T-helper 1 cell treated with Interleukin-12 subunit alpha and Interleukin-12 subunit beta and Interleukin-4 antibody, amounts not matched to agents 30 ng/mL and 1 ng/mL, for 36 hours (primary cell): ENCODE results near the gene CTCF. TPM values are rescaled to one million over a fixed set of nuclear protein-coding genes. Genes with fewer than 3 reads are reported as not detected.

Source experiments
- intact Hi-C: fragments of 100-400 bp; cut with micrococcal nuclease; formaldehyde crosslinking; loops from one replicate; pipeline ENCODE4 v1.15.1; 2024
- total RNA-seq: library from RNA; stranded (reverse); gene quantifications from 2 replicates; pipeline ENCODE4 v1.2.3, GENCODE V29; 2022

Gene CTCF
- total RNA-seq, 1 donor from 2014 or later: 75.3 TPM

DNA sequence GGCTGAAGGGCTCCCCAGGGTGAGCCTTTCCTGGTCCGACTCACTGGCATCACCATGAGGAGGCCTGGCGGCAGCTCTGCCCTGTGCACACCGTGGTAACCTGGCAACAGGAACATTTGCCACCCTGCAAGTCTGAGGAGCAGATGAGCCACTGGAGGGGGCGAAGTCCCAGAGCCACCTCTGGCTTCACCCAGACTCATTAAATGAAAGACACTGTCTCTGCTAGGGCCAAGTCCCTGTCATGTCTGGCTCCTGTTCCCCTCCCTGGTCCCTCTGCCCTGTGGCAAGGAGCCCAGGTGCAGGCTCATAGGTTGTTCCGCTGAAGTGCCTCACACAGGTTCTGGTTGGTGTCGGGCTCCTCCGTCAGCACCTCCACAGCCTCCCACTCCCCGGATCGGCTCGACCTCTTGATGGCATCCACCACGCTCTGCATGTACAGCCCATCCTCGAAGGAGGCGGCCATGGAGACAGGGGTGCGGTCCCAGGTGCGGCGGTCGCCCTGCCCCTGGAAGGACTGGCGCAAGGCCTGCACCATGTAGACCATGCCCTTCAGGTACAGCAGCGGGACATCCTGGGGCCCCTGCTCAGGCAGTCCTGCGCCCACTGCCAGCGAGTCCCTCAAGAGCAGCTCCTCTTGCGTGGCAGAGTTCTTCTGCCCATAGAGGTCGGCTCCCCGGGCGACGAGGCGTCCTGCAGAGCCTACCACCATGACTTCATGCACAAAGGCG is 112.7 kb downstream of the CTCF start:
- intact Hi-C loops: no loop called here

DNA sequence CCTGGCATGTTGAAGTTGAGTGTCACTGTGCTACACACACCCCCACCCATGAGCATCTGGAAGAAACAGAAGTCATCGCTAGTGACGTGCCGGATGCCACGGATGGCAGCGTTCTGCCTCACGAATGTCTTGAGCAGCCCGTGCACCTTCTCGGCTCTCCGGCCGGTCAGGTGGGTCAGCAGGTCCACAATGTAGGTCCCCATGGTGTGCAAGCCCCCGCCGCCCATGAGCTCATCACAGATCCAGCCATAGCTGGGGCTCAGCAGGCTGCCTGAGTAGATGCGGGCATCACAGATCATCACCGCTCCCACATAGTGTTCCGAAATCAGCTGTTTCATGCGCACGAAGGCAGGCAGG is 113.2 kb downstream of the CTCF start:
- intact Hi-C loops: no loop called here

DNA sequence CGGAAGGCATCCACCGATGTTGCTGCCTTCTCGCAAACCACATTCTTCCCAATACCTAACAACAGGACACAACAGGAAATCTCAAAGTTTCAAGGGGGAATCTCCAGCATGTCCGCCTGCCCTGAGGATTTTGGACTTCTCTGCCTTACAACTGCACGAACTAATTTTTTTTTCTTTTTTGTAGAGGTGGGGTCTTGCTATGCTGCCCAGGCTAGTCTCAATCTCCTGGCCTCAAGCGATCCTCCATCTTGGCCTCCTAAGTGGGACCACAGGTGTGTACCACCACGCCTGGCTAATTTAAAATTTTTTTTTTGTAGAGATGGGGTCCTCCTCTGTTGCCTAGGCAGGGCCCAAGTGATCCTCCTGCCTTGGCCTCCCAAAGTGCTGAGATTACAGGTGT is 113.7 kb downstream of the CTCF start:
- intact Hi-C loops: no loop called here

DNA sequence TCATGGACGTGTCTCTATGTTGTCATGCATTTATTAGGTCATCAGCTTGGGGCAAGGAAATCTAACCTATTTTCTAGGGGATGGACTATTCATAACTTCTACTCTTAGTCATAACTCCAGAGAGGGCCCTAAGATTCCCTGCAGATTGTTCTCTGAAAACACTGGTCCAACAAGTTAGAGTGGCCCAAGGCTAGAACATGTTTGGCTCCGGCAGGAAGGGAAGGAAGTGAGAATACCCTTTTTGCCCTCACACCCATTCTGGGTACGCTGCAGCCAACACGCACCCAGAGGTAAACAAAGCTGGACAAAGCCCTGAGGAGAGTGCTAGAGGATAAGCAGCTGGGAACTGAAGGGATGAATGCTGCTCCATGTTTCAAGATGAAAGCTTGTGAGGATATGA is 114.2 kb downstream of the CTCF start:
- intact Hi-C loops: no loop called here

GRCh38 chr16:67676939-67677338 is 114.6 kb downstream of the CTCF start:
- intact Hi-C loops: no loop called here

GRCh38 chr16:67677712-67678111 is 115.4 kb downstream of the CTCF start:
- intact Hi-C loops: no loop called here

- intact Hi-C loops: no loop called here
Observed at GRCh38 chr16:67678354-67679023, 116.2 kb downstream of the CTCF start.

- intact Hi-C loops: no loop called here
Observed at GRCh38 chr16:67679935-67680897, 117.9 kb downstream of the CTCF start.

DNA sequence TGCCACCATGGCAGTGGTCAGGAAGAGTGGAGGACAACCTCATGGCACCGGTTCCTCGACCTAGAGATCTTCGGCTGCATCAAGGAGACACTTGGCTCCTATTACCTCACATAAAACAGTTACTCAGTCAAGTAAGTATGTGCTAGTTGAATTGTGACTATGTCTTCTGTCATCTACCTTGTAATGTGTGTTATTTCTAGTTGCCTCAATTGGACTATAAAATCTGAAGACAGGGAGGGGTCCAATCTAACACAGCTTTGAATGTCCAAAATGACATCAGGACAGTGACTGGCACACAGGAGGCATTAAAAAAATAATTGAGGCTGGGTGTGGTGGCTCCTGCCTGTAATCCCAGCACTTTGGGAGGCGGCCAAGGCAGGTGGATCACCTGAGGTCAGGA is 121.4 kb downstream of the CTCF start:
- intact Hi-C loops: no loop called here

GRCh38 chr16:67685388-67686112 is 123.2 kb downstream of the CTCF start:
- intact Hi-C loops: no loop called here

Other genes starting within 250 kb of the CTCF start
- gene KCTD19, start 235.8 kb upstream of the CTCF start, total RNA-seq: 0.10 TPM in 1 of 2 replicates, not detected in the other
- gene LRRC36, start 235.7 kb upstream of the CTCF start, total RNA-seq: 0.51 TPM in 1 of 2 replicates, not detected in the other
- gene TPPP3, start 169.0 kb upstream of the CTCF start, total RNA-seq: not detected in 2 replicates
- gene ZDHHC1, start 146.0 kb upstream of the CTCF start, total RNA-seq: 0.15 and 0.42 TPM in 2 replicates
- gene HSD11B2, start 131.4 kb upstream of the CTCF start, total RNA-seq: 0.29 TPM in 1 of 2 replicates, not detected in the other
- 69.7 and 70.7 TPM in 2 replicates for gene ATP6V0D1, start 81.4 kb upstream of the CTCF start, total RNA-seq
- not detected in 2 replicates for gene AGRP, start 79.0 kb upstream of the CTCF start, total RNA-seq
- gene RIPOR1, start 33.7 kb upstream of the CTCF start, total RNA-seq: 47.9 and 52.6 TPM in 2 replicates
- gene CARMIL2, start 82.6 kb downstream of the CTCF start, total RNA-seq: 206 and 225 TPM in 2 replicates
- 39.9 and 42.8 TPM in 2 replicates for gene ACD, start 97.7 kb downstream of the CTCF start, total RNA-seq
- 10.2 and 11.1 TPM in 2 replicates for gene PARD6A, start 98.4 kb downstream of the CTCF start, total RNA-seq
- gene ENKD1, start 104.2 kb downstream of the CTCF start, total RNA-seq: 8.5 and 9.0 TPM in 2 replicates
- gene C16orf86, start 104.3 kb downstream of the CTCF start, total RNA-seq: 1.9 and 3.2 TPM in 2 replicates
- 13.4 and 15.2 TPM in 2 replicates for gene GFOD2, start 156.8 kb downstream of the CTCF start, total RNA-seq
- gene RANBP10, start 244.0 kb downstream of the CTCF start, total RNA-seq: 34.4 and 36.4 TPM in 2 replicates
- 0.32 and 0.61 TPM in 2 replicates for gene TSNAXIP1, start 244.4 kb downstream of the CTCF start, total RNA-seq